ENCODE data around the gene TSPAN12.

- no peak for TF ChIP-seq CTCF (IDR thresholded peaks at IDR 0.05)
- TF ChIP-seq EZH2 (IDR thresholded peaks at IDR 0.05; ENCODE audit: borderline replicate concordance, insufficient read depth, low read depth, low read length, poor library complexity, severe bottlenecking), result no peak
Observed at GRCh38 chr7:120794106-120794729, 63.7 kb downstream of the TSPAN12 start.
